ENCODE measurements around the gene FRMD5. TPM values are rescaled to one million over a fixed set of nuclear protein-coding genes. Genes with fewer than 3 reads are reported as not detected.
A peak's percentile ranks its signal among the peaks of the same experiment; 100 is the strongest.

Gene FRMD5
- total and polyA plus RNA-seq, 2 donors from 2014 or later = 0.32 to 0.41 TPM

DNA sequence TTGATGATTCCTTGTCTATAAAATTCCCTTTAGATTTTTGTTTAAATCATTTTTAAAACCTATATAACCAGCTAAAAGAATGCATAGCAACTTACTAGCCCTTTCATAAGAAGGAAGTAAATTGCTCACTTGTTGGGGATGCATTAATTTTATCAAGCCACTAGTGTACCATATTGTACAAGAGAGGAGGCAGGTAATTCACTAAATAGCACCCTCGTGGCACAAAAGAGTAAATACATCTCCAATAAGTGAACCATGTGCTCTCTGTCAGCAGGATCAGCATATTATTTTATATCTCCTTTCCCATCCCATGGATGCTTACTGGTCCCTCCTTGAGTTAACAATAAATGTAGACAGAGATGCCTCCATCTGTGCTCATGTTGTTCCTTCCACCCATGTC is 34.3 kb downstream of the FRMD5 start:
- H3K4me3 ChIP-seq (ENCODE audit: low read length in 3 of 3) = no peak overlapping the region
- TF ChIP-seq, protein P1, sequence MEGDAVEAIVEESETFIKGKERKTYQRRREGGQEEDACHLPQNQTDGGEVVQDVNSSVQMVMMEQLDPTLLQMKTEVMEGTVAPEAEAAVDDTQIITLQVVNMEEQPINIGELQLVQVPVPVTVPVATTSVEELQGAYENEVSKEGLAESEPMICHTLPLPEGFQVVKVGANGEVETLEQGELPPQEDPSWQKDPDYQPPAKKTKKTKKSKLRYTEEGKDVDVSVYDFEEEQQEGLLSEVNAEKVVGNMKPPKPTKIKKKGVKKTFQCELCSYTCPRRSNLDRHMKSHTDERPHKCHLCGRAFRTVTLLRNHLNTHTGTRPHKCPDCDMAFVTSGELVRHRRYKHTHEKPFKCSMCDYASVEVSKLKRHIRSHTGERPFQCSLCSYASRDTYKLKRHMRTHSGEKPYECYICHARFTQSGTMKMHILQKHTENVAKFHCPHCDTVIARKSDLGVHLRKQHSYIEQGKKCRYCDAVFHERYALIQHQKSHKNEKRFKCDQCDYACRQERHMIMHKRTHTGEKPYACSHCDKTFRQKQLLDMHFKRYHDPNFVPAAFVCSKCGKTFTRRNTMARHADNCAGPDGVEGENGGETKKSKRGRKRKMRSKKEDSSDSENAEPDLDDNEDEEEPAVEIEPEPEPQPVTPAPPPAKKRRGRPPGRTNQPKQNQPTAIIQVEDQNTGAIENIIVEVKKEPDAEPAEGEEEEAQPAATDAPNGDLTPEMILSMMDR (IDR thresholded peaks at IDR 0.05; ENCODE audit: borderline replicate concordance, extremely low read depth, insufficient read depth) = no peak
- DNase-seq (no peak), FAIRE-seq (no peak)
- no peaks in the 10 kb centered on the region for H3K4me1 ChIP-seq (ENCODE audit: control insufficient read depth in 2 of 3, insufficient read depth in 2 of 3, low read depth in 1 of 3, low read length in 3 of 3)
- intact Hi-C loops (cut with DNase I) = no loop called here
- no peaks in the 10 kb centered on the region for H3K36me3 ChIP-seq (ENCODE audit: control insufficient read depth in 2 of 3, insufficient read depth in 3 of 3, low read length in 3 of 3)
- no peak overlapping the region for H3K27ac ChIP-seq (ENCODE audit: low read depth in 2 of 2, low read length in 2 of 2)
- H3K9me3 ChIP-seq (ENCODE audit: control insufficient read depth in 2 of 3, insufficient read depth in 1 of 3, low read length in 3 of 3) = no peaks in the 10 kb centered on the region
- no peaks in the 10 kb centered on the region for H3K27me3 ChIP-seq (ENCODE audit: control insufficient read depth, insufficient read depth, low read length)
- no peak overlapping the region for H3K9ac ChIP-seq (ENCODE audit: low read length in 3 of 3)

DNA sequence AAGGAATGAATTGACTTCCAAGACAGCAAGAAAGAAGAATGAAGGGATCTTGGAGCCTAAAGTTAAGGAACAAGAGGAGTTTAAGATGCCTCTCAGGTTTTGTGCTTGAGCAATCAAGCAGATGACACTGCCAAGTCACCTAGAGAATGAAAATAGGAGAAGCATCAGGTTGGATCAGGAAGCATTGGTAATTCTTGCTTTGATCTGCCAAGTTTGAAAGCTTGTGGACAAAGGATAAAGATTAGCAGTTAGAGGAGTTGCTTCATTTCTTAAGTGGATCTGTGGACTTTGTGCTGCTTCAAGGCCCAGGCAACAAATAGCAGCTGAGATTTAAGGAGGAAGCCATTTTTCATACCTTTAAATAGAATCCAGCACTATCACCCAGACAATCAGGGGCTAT is 35.6 kb downstream of the FRMD5 start:
- TF ChIP-seq, protein P1 (IDR thresholded peaks at IDR 0.05; ENCODE audit: borderline replicate concordance, extremely low read depth, insufficient read depth) = no peak
- Histone ChIP-seq H3K27me3 (ENCODE audit: control insufficient read depth, insufficient read depth, low read length) (no peaks in the 10 kb centered on the region), H3K27ac (ENCODE audit: low read depth in 2 of 2, low read length in 2 of 2) (no peak overlapping the region), H3K9me3 (ENCODE audit: control insufficient read depth in 2 of 3, insufficient read depth in 1 of 3, low read length in 3 of 3) (no peaks in the 10 kb centered on the region), H3K4me3 (ENCODE audit: low read length in 3 of 3) (no peak overlapping the region), H3K36me3 (ENCODE audit: control insufficient read depth in 2 of 3, insufficient read depth in 3 of 3, low read length in 3 of 3) (no peaks in the 10 kb centered on the region), H3K9ac (ENCODE audit: low read length in 3 of 3) (no peak overlapping the region), H3K4me1 (ENCODE audit: control insufficient read depth in 2 of 3, insufficient read depth in 2 of 3, low read depth in 1 of 3, low read length in 3 of 3) (no peaks in the 10 kb centered on the region)
- DNase-seq (peak in 2 of 5 donors; percentile 7 to 13), FAIRE-seq (no peak)
- intact Hi-C loops (cut with DNase I) = no loop called here

DNA sequence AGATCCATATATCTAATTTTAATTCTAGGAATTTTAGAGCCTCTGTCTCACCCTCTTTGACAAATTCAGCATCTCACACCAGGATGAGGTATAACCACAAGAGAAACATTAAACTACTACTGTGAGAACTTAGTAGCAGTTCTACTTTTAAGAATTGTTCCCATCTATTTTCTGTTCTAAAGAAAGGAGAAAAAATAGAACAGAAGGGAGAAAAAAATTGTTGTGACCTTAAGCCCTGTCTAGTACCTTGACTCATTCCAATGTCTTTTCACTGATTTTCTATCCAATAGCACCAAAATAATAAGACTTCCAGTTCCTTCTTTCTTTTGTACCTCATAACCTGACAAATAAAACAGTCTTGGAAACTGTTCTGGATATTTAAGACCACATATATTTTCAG is 37.0 kb downstream of the FRMD5 start:
- FAIRE-seq (no peak), DNase-seq (no peak)
- Histone ChIP-seq H3K27me3 (ENCODE audit: control insufficient read depth, insufficient read depth, low read length) (no peaks in the 10 kb centered on the region), H3K9ac (ENCODE audit: low read length in 3 of 3) (no peak overlapping the region), H3K36me3 (ENCODE audit: control insufficient read depth in 2 of 3, insufficient read depth in 3 of 3, low read length in 3 of 3) (no peaks in the 10 kb centered on the region), H3K27ac (ENCODE audit: low read depth in 2 of 2, low read length in 2 of 2) (no peak overlapping the region), H3K9me3 (ENCODE audit: control insufficient read depth in 2 of 3, insufficient read depth in 1 of 3, low read length in 3 of 3) (no peaks in the 10 kb centered on the region), H3K4me1 (ENCODE audit: control insufficient read depth in 2 of 3, insufficient read depth in 2 of 3, low read depth in 1 of 3, low read length in 3 of 3) (no peaks in the 10 kb centered on the region), H3K4me3 (ENCODE audit: low read length in 3 of 3) (no peak overlapping the region)
- intact Hi-C loops (cut with DNase I) = no loop called here
- TF ChIP-seq, protein P1 (IDR thresholded peaks at IDR 0.05; ENCODE audit: borderline replicate concordance, extremely low read depth, insufficient read depth) = no peak

DNA sequence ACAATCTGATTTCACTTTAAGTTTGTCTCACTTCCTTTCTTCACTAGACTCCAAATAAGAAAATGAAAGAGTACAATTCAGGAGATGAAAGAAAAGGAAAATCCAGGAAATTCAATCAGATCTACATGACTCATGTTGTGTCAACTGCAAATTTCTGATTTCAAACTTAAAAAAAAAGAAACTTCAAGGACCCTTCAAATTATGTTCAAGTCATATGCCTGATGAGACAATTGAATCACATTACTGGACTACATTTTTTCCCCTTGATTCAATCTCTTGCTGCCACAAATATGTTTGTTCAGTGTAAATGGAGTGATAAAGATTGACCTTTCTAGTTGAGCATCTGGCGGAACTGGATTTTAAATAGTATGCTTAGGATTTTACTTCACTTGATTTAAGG is 37.4 kb downstream of the FRMD5 start:
- no peak overlapping the region for H3K27ac ChIP-seq (ENCODE audit: low read depth in 2 of 2, low read length in 2 of 2)
- no peak for DNase-seq
- intact Hi-C loops (cut with DNase I) = no loop called here
- no peaks in the 10 kb centered on the region for H3K4me1 ChIP-seq (ENCODE audit: control insufficient read depth in 2 of 3, insufficient read depth in 2 of 3, low read depth in 1 of 3, low read length in 3 of 3)
- H3K4me3 ChIP-seq (ENCODE audit: low read length in 3 of 3) = no peak overlapping the region
- no peak overlapping the region for H3K9ac ChIP-seq (ENCODE audit: low read length in 3 of 3)
- FAIRE-seq = no peak
- no peaks in the 10 kb centered on the region for H3K36me3 ChIP-seq (ENCODE audit: control insufficient read depth in 2 of 3, insufficient read depth in 3 of 3, low read length in 3 of 3)
- H3K27me3 ChIP-seq (ENCODE audit: control insufficient read depth, insufficient read depth, low read length) = no peaks in the 10 kb centered on the region
- H3K9me3 ChIP-seq (ENCODE audit: control insufficient read depth in 2 of 3, insufficient read depth in 1 of 3, low read length in 3 of 3) = no peaks in the 10 kb centered on the region
- TF ChIP-seq, protein P1 (IDR thresholded peaks at IDR 0.05; ENCODE audit: borderline replicate concordance, extremely low read depth, insufficient read depth) = no peak
